Stimulated activated naive CD8-positive, alpha-beta T cell treated with anti-CD3 and anti-CD28 coated beads, Interleukin-15, amount 100 ng/mL, for 72 hours (primary cell): ENCODE measurements around the gene KCNH3.
A peak's percentile ranks its signal among the peaks of the same experiment; 100 is the strongest.

Experiments
- ATAC-seq: fragments of 150-1000 bp; cut with Tn5 transposase; 2 replicates; pipeline ENCODE4 v1.10.0; 2021; ENCODE audit warnings: mild to moderate bottlenecking, moderate library complexity
- DNase-seq, 2 donors: peaks; one replicate each; pipeline ENCODE4 v3.0.0; 2021 to 2022
- H3K27ac Mint-ChIP-seq, 2 donors: one replicate each; pipeline ENCODE4 v1.8.0; 2022; ENCODE audit warnings: mild to moderate bottlenecking in 2 of 2, mixed read lengths in 2 of 2, moderate library complexity in 2 of 2
- H3K27me3 Mint-ChIP-seq: one replicate; pipeline ENCODE4 v1.8.0; 2022; ENCODE audit warnings: mixed read lengths
- H3K4me1 Mint-ChIP-seq: one replicate; pipeline ENCODE4 v1.8.0; 2022; ENCODE audit warnings: mild to moderate bottlenecking, mixed read lengths
- H3K4me3 Mint-ChIP-seq, 2 donors: one replicate each; pipeline ENCODE4 v1.8.0; 2022; ENCODE audit warnings: mild to moderate bottlenecking in 2 of 2, mixed read lengths in 2 of 2, moderate library complexity in 1 of 2
- H3K9me3 Mint-ChIP-seq, 2 donors: one replicate each; pipeline ENCODE4 v1.8.0; 2022; ENCODE audit warnings: mixed read lengths in 2 of 2

The KCNH3 gene

GRCh38 chr12:49537752-49538509 lies 899 bp upstream of the KCNH3 start:
- Mint-ChIP-seq H3K27me3 (peaks cover 56% of the 10 kb centered on the region), H3K4me3 (peak overlapping the region; percentile 81 to 85), H3K9me3 (no peaks in the 10 kb centered on the region), H3K4me1 (peaks cover 41% of the 10 kb centered on the region), H3K27ac (no peak overlapping the region)
- ATAC-seq (peak; percentile 33), DNase-seq (peak in 1 of 2 donors; percentile 35)

- ATAC-seq (no peak), DNase-seq (no peak)
- H3K4me3 Mint-ChIP-seq: peak overlapping the region; percentile 60 to 70
- peaks cover 56% of the 10 kb centered on the region for H3K4me1 Mint-ChIP-seq
- no peak overlapping the region for H3K27ac Mint-ChIP-seq
- H3K27me3 Mint-ChIP-seq: peaks cover 56% of the 10 kb centered on the region
- H3K9me3 Mint-ChIP-seq: no peaks in the 10 kb centered on the region
These were observed 787 bp downstream of the KCNH3 start for GRCh38 chr12:49539406-49540228.

GRCh38 chr12:49540229-49541139 lies 1.7 kb downstream of the KCNH3 start:
- DNase-seq (no peak), ATAC-seq (no peak)
- Mint-ChIP-seq H3K4me1 (peaks cover 64% of the 10 kb centered on the region), H3K27ac (no peak overlapping the region), H3K9me3 (no peaks in the 10 kb centered on the region), H3K27me3 (peaks cover 49% of the 10 kb centered on the region), H3K4me3 (peak overlapping the region; percentile 34 to 56)

GRCh38 chr12:49541140-49541861 lies 2.5 kb downstream of the KCNH3 start:
- peaks cover 45% of the 10 kb centered on the region for H3K27me3 Mint-ChIP-seq

GRCh38 chr12:49541911-49542505 lies 3.2 kb downstream of the KCNH3 start:
- H3K27ac Mint-ChIP-seq: no peak overlapping the region
- no peaks in the 10 kb centered on the region for H3K9me3 Mint-ChIP-seq
- no peak for ATAC-seq
- H3K4me1 Mint-ChIP-seq: peaks cover 64% of the 10 kb centered on the region
- DNase-seq: no peak
- peaks cover 38% of the 10 kb centered on the region for H3K27me3 Mint-ChIP-seq
- no peak overlapping the region for H3K4me3 Mint-ChIP-seq

More at GRCh38 chr12:49541140-49541861, 2.5 kb downstream of the KCNH3 start:
- H3K4me3 Mint-ChIP-seq: no peak overlapping the region
- H3K9me3 Mint-ChIP-seq: no peaks in the 10 kb centered on the region
- no peak for ATAC-seq
- DNase-seq: no peak
- H3K4me1 Mint-ChIP-seq: peaks cover 64% of the 10 kb centered on the region
- H3K27ac Mint-ChIP-seq: no peak overlapping the region

GRCh38 chr12:49542592-49543160 lies 3.8 kb downstream of the KCNH3 start:
- Mint-ChIP-seq H3K4me3 (peak overlapping the region in 1 of 2 donors; percentile 1), H3K27me3 (peaks cover 31% of the 10 kb centered on the region), H3K4me1 (peaks cover 68% of the 10 kb centered on the region), H3K27ac (peak overlapping the region in 1 of 2 donors; percentile 52), H3K9me3 (no peaks in the 10 kb centered on the region)
- DNase-seq (no peak), ATAC-seq (no peak)

GRCh38 chr12:49543221-49543913 lies 4.5 kb downstream of the KCNH3 start:
- DNase-seq: no peak
- Mint-ChIP-seq H3K27me3 (peaks cover 25% of the 10 kb centered on the region), H3K9me3 (no peaks in the 10 kb centered on the region), H3K27ac (peak overlapping the region in 1 of 2 donors; percentile 52), H3K4me1 (peaks cover 69% of the 10 kb centered on the region), H3K4me3 (peak overlapping the region in 1 of 2 donors; percentile 1)
- ATAC-seq: no peak

GRCh38 chr12:49543914-49544815 lies 5.3 kb downstream of the KCNH3 start:
- H3K27ac Mint-ChIP-seq: peak overlapping the region in 1 of 2 donors; percentile 16
- no peaks in the 10 kb centered on the region for H3K9me3 Mint-ChIP-seq
- no peak overlapping the region for H3K4me3 Mint-ChIP-seq
- peaks cover 24% of the 10 kb centered on the region for H3K27me3 Mint-ChIP-seq
- DNase-seq: no peak
- peaks cover 77% of the 10 kb centered on the region for H3K4me1 Mint-ChIP-seq
- no peak for ATAC-seq

GRCh38 chr12:49545815-49546214 lies 7.0 kb downstream of the KCNH3 start:
- ATAC-seq (no peak), DNase-seq (no peak)
- Mint-ChIP-seq H3K27me3 (peaks cover 8% of the 10 kb centered on the region), H3K4me3 (no peak overlapping the region), H3K9me3 (no peaks in the 10 kb centered on the region), H3K4me1 (peaks cover 62% of the 10 kb centered on the region), H3K27ac (no peak overlapping the region)

GRCh38 chr12:49546481-49546880 lies 7.7 kb downstream of the KCNH3 start:
- Mint-ChIP-seq H3K27ac (no peak overlapping the region), H3K27me3 (peaks cover 2% of the 10 kb centered on the region), H3K4me3 (no peak overlapping the region), H3K9me3 (no peaks in the 10 kb centered on the region), H3K4me1 (peaks cover 55% of the 10 kb centered on the region)
- DNase-seq: no peak
- no peak for ATAC-seq

- H3K4me3 Mint-ChIP-seq: peak overlapping the region in 1 of 2 donors; percentile 5
- peaks cover 51% of the 10 kb centered on the region for H3K4me1 Mint-ChIP-seq
- H3K27ac Mint-ChIP-seq: no peak overlapping the region
- DNase-seq (no peak), ATAC-seq (no peak)
- no peaks in the 10 kb centered on the region for H3K27me3 Mint-ChIP-seq
- H3K9me3 Mint-ChIP-seq: no peaks in the 10 kb centered on the region
These were observed 8.4 kb downstream of the KCNH3 start for GRCh38 chr12:49547090-49547690.

GRCh38 chr12:49548481-49548821 lies 9.6 kb downstream of the KCNH3 start:
- peaks cover 42% of the 10 kb centered on the region for H3K4me1 Mint-ChIP-seq
- peak overlapping the region; percentile 70 to 86 for H3K4me3 Mint-ChIP-seq
- no peaks in the 10 kb centered on the region for H3K9me3 Mint-ChIP-seq
- ATAC-seq: no peak
- DNase-seq: no peak
- H3K27ac Mint-ChIP-seq: peak overlapping the region in 1 of 2 donors; percentile 84
- H3K27me3 Mint-ChIP-seq: no peaks in the 10 kb centered on the region
